GM21576 (cell line): Measurements from ENCODE around the gene FAM9B.
"Not testable (repeated sequence)": the region's sequence is repeated elsewhere in the genome, so short reads cannot be mapped to it uniquely, and the experiment has no call there.

Source experiments
- ATAC-seq: cut with Tn5 transposase; IDR thresholded peaks from one replicate; pipeline ENCODE4 v1.9.1; 2021; ENCODE audit warnings: mild to moderate bottlenecking, moderate library complexity; ENCODE audit not compliant: unreplicated experiment

The FAM9B gene

GRCh38 chrX:9033989-9034388 lies at the start of gene FAM9B:
Gene FAM9B (minus strand): TSS chrX:9034127. CDS start chrX:9032986, 1,141 bp downstream.
- ATAC-seq = no peak

GRCh38 chrX:9081271-9081670 lies 47.3 kb upstream of the FAM9B start:
- ATAC-seq = no peak

GRCh38 chrX:9074326-9074725 lies 40.4 kb upstream of the FAM9B start:
- ATAC-seq = no peak

GRCh38 chrX:9072281-9072680 lies 38.4 kb upstream of the FAM9B start:
- no peak for ATAC-seq

GRCh38 chrX:9071031-9071650 lies 37.2 kb upstream of the FAM9B start:
- ATAC-seq = no peak

- no peak for ATAC-seq
Measured at GRCh38 chrX:9069573-9069972, 35.6 kb upstream of the FAM9B start.

- ATAC-seq = no peak
Measured at GRCh38 chrX:9064694-9065093, 30.8 kb upstream of the FAM9B start.

GRCh38 chrX:9062641-9063040 lies 28.7 kb upstream of the FAM9B start:
- no peak for ATAC-seq

GRCh38 chrX:9055354-9055753 lies 21.4 kb upstream of the FAM9B start:
- ATAC-seq = no peak

GRCh38 chrX:9052081-9052480 lies 18.2 kb upstream of the FAM9B start:
- ATAC-seq = no peak

GRCh38 chrX:9050331-9050730 lies 16.4 kb upstream of the FAM9B start:
- no peak for ATAC-seq

- ATAC-seq = no peak
Measured at GRCh38 chrX:9048801-9049200, 14.9 kb upstream of the FAM9B start.

GRCh38 chrX:9038244-9038643 lies 4.3 kb upstream of the FAM9B start:
- no peak for ATAC-seq

GRCh38 chrX:9037296-9037695 lies 3.4 kb upstream of the FAM9B start:
- no peak for ATAC-seq

- ATAC-seq = no peak
Measured at GRCh38 chrX:9033586-9033985, 341 bp downstream of the FAM9B start.

GRCh38 chrX:9033179-9033578 lies 748 bp downstream of the FAM9B start:
- no peak for ATAC-seq

GRCh38 chrX:9023293-9023692 lies 10.6 kb downstream of the FAM9B start:
- ATAC-seq = no peak

- ATAC-seq = no peak
Measured at GRCh38 chrX:9019151-9019550, 14.8 kb downstream of the FAM9B start.

- ATAC-seq = not testable (repeated sequence)
Measured at GRCh38 chrX:9018332-9018731, 15.6 kb downstream of the FAM9B start.

GRCh38 chrX:9003041-9003440 lies 30.9 kb downstream of the FAM9B start:
- no peak for ATAC-seq

GRCh38 chrX:8988446-8988845 lies 45.5 kb downstream of the FAM9B start:
- ATAC-seq = no peak

GRCh38 chrX:8987672-8988250 lies 46.2 kb downstream of the FAM9B start:
- ATAC-seq = no peak

- ATAC-seq = no peak
Measured at GRCh38 chrX:8984231-8984630, 49.7 kb downstream of the FAM9B start.
